BE2C (cell line): ENCODE measurements around the gene KRTAP5-5.
"Not testable (repeated sequence)": the region's sequence is repeated elsewhere in the genome, so short reads cannot be mapped to it uniquely, and the experiment has no call there.

ENCODE experiments used
- DNase-seq: peaks from one replicate; pipeline ENCODE4 v3.0.0-alpha.2; 2020
- H3K27me3 ChIP-seq: fragments of 250-450 bp; sonication (Bioruptor Pico); 2 replicates; pipeline ENCODE4 v1.5.1; 2020; ENCODE audit warnings: mild to moderate bottlenecking
- H3K36me3 ChIP-seq: fragments of 250-450 bp; sonication (Bioruptor Pico); 2 replicates; pipeline ENCODE4 v1.5.1; 2020; ENCODE audit warnings: mild to moderate bottlenecking
- H3K4me1 ChIP-seq: fragments of 250-450 bp; sonication (Bioruptor Pico); 2 replicates; pipeline ENCODE4 v1.5.1; 2020
- H3K4me3 ChIP-seq: 2 replicates; pipeline ENCODE4 v1.5.1; 2011; ENCODE audit warnings: low read depth, low read length
- H3K9me3 ChIP-seq: fragments of 250-450 bp; sonication (Bioruptor Pico); 2 replicates; pipeline ENCODE4 v1.5.1; 2020
- CTCF ChIP-seq: IDR thresholded peaks from 2 replicates; pipeline ENCODE4 v1.5.1; 2012; ENCODE audit warnings: mild to moderate bottlenecking, low read depth, low read length

Gene KRTAP5-5

DNA sequence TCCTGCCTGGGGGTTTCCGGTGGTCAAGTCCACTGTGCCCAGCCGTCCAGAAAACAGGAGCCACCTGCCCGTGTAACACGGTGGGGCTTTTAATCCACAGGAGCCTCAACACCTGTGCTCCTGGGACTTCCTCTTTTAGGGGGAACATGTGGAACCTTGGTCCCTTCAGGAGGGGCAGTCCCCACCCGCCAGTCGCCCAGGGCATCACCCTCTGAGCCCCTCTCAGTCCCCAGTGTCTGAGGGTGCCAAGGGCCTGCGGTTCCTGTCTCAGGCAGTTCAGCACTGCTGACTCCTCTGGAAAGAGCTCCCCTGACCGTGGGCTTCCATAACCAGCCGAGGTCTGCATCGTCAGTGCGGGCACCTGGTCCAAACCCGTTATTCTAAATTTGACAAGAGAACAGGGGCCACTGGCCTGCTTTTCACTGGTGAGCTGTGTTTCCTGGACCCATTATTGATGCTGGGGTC is 15.8 kb downstream of the KRTAP5-5 start:
- Histone ChIP-seq H3K4me3 (no peak overlapping the region), H3K9me3 (no peaks in the 10 kb centered on the region), H3K4me1 (no peaks in the 10 kb centered on the region), H3K36me3 (no peaks in the 10 kb centered on the region), H3K27me3 (no peaks in the 10 kb centered on the region)
- TF ChIP-seq CTCF = no peak
- DNase-seq = no peak

DNA sequence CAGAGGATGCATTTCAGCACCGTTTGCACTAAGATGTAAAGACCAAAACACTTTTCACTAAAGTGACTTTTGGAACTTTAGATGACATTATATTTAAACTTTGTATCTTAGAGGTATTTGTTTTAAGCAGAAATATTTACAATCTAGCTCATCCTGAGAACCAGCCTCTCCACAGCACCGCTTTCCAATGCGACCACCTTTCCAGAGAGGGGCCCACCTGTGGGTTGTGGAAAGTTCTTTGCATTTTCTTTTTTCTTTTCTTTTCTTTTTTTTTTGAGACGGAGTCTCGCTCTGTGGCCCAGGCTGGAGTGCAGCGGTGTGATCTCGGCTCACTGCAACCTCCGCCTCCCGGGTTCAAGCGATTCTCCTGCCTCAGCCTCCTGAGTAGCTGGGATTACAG is 17.0 kb downstream of the KRTAP5-5 start:
- not testable (repeated sequence) for H3K9me3 ChIP-seq, H3K4me3 ChIP-seq, DNase-seq

DNA sequence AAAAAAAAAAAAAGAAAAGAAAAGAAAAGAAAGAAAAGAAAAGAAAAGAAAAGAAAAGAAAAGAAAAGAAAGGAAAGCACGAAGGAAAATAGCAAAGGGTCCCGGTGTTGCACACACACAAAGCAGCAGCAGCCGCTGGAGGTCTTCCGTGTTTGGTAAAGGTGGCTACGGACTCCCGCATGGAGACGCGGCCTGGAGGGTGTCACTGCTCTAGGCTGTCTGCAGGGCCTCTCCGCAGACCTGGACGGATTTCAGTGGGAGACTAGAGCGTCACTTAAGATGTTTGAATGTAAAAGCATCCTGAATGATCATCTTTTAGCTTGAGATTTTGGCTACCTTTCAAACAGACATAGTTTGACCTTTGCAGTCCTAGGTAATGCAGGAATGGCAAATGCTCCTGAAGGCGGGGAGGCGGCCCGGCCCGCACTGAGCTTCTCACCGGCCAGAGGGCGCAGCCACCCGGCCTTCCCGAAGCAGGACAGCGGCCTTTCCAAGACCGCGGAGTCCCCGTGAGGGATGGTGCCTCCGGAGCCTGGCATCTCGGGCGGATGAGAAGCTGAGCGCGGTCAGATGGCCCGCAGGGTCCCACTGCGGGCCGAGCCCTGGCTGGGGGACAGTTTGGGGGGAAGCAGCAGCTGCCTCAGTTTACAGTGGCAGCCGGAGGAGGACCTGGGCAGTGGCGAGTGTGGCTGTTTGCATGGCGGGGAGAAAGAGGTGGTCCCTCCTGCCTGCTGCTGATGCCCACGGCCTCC is 18.5 kb downstream of the KRTAP5-5 start:
- Histone ChIP-seq H3K9me3 (no peaks in the 10 kb centered on the region), H3K27me3 (no peaks in the 10 kb centered on the region), H3K36me3 (no peaks in the 10 kb centered on the region), H3K4me3 (no peak overlapping the region), H3K4me1 (no peaks in the 10 kb centered on the region)
- no peak for TF ChIP-seq CTCF
- no peak for DNase-seq

More for the DNA sequence above, 17.0 kb downstream of the KRTAP5-5 start:
- H3K4me1 ChIP-seq, H3K36me3 ChIP-seq, H3K27me3 ChIP-seq: not testable (repeated sequence)

DNA sequence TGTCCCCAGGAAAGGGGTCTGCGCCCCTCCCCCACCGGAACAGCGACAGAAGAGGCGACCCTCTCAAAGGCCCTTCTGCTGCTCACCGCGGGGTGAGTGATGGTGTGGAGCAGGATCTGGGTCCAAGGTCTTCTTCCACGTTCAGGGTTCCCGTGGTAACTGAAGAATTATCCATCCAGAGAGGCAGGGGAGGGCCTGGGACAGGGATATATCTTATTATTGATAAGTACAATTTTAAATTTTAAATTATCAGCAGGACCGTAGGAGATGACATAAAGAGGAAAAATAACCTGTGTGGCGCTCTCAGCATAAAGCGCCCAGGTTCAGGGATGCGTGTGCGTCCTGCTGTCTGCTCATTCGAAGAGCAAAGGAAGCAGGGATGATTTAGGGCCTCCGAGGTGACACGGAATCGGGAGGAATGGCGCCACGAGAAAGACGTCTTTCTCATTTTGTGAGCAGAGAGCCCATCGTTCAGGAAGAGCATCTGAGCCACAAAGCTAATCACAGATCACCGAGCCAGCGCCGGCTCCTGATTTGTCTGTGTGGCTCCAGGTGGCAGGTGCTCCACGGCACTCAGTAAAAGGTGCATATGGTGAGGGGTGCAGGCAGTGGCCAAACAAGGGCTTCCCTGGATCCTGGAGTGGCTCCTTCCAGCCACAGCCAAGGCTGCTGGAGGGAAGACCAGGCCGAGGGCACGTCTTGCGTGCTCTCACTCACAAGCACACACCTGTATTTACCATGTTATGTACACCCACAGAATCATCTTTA is 19.3 kb downstream of the KRTAP5-5 start:
- Histone ChIP-seq H3K4me1 (no peaks in the 10 kb centered on the region), H3K9me3 (no peaks in the 10 kb centered on the region), H3K27me3 (no peaks in the 10 kb centered on the region), H3K36me3 (no peaks in the 10 kb centered on the region), H3K4me3 (no peak overlapping the region)
- no peak for TF ChIP-seq CTCF
- DNase-seq = no peak

DNA sequence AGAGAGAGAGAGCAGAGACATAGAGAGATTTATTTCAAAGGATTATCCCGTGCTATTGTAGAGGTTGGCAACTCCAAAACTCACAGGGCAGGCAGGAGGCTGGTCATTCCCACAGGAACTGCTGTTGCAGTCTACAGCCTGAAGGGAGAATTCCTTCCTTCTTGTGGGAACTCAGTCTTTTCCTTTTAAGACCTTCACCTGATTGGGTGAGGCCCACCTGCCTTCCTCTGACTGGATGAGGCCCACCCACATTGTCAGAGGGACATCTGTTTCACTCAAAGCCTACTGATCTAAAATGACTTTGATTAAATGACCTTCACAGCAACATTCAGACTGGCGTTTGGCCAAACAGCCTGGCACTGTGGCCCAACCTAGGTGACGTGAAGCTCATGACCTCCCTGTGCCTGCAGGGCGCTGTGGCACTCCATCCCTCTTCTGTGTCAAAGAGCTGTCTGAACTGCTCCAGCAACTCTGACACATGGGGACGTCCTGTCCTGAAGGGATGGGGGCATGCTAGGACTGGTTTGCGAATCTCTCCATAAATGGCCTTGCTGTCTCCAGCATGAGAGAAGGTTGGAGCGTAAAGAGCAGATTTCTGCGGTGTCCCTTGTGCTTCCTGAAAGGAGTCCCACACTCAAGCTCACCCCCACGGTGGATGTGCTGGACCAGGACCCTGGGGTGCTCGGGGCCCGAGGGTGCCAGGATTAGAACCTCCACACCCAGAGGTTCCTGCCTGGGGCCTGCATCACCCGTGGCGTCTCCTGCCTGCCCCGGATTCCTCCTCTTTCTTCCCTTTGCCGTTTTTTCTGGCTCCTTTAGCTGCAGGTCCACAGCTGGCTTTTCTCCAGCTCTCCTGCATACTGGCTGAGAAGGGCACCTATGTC is 20.7 kb downstream of the KRTAP5-5 start:
- no peak for DNase-seq
- no peak for TF ChIP-seq CTCF
- Histone ChIP-seq H3K9me3 (no peaks in the 10 kb centered on the region), H3K36me3 (no peaks in the 10 kb centered on the region), H3K4me1 (no peaks in the 10 kb centered on the region), H3K4me3 (no peak overlapping the region), H3K27me3 (no peaks in the 10 kb centered on the region)

DNA sequence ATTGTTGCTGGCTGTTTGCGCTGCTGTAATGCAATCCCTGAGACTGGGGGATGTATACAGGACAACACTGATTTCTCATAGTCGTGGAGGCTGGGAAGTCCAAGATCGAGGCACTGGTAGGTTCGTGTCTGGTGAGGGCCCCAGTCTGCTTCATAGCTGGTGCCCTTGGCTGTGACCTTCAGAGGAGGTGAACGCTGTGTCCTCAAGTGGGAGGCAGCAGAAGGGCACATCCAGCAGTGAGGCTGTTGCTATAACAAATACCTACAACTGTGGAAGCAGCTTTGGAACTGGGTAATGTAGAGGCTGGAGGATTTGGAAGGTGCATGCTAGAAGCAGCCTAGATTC is 21.3 kb downstream of the KRTAP5-5 start:
- Histone ChIP-seq H3K9me3 (no peaks in the 10 kb centered on the region), H3K36me3 (no peaks in the 10 kb centered on the region), H3K27me3 (no peaks in the 10 kb centered on the region), H3K4me1 (no peaks in the 10 kb centered on the region), H3K4me3 (no peak overlapping the region)
- DNase-seq = no peak
- TF ChIP-seq CTCF = no peak
